Frontal cortex (tissue), 4 donors: Measurements from ENCODE around the gene TMEM38A. TPM values are rescaled to one million over a fixed set of nuclear protein-coding genes. Genes with fewer than 3 reads are reported as not detected.
"Not testable (repeated sequence)": the region's sequence is repeated elsewhere in the genome, so short reads cannot be mapped to it uniquely, and the experiment has no call there.

ENCODE experiments used
- DNase-seq, 2 donors: peaks; one replicate each; pipeline ENCODE4 v3.0.0; 2012; ENCODE audit warnings: low spot score in 2 of 2
- FAIRE-seq: peaks from 2 replicates; lab custom pipeline; 2012; peaks lifted over from hg19 to GRCh38; lab: Jason Lieb, UNC
- total RNA-seq: library from RNA; depleted of rRNA; stranded (reverse); fragments of >200 nt; gene quantifications from one replicate; pipeline ENCODE4 v1.2.3, GENCODE V29; 2014
- donor health status: control.
- donor health status: control.
- donor health status: control.

TMEM38A gene
- total RNA-seq, 1 donor from 2014 or later = 8.6 TPM

DNA sequence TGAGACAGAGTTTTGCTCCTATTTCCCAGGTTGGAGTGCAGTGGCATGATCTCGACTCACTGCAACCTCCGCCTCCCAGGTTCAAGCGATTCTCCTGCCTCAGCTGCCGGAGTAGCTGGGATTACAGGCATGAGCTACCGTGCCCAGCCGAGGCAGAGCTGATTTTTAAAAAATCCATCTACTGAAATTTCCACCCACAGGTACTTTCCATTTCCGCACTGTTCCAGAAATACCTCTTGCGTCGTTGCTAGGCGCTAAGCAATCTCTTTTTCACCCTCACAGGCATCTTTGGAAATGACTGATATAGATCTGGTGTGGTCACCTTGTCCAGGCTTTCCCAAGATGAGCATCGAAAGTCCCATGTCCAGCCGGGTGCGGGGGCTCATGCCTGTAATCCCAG, 9.4 kb downstream of the TMEM38A start:
- no peak for DNase-seq
- FAIRE-seq = no peak

DNA sequence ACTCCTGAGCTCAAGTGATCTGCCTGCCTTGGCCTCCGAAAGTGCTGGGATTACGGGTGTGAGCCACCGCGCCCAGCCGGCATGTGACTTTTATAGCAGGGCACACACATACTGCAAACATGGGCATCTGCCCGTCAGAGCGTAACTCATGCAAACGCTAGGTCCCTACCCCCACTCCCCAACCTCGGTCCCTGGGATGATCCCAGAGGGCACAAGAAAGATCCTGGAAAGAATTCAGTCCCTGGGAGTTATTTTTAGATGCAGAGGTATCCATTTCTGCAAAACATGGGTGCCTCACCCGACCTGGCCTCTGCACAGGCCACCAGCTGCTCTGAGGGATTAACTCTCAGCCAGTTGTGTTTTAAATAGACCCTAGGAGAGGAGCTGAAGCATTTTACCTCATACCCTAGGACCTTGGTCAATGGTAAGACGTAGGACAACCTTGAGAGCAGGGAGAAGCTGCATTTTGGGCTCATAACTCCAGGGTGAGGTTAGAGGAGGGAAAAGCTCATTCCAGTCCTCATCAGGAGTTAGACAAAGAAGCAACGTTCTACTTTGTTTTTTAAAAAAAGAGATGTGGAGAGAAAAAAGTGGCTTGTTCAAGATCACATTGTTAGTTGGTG, 10.8 kb downstream of the TMEM38A start:
- FAIRE-seq = no peak

GRCh38 chr19:16673231-16673630, 12.3 kb downstream of the TMEM38A start:
- DNase-seq (no peak), FAIRE-seq (no peak)

More for the DNA sequence above, 10.8 kb downstream of the TMEM38A start:
- no peak for DNase-seq

- FAIRE-seq, DNase-seq: not testable (repeated sequence)
Observed at GRCh38 chr19:16673839-16674238, 12.9 kb downstream of the TMEM38A start.

DNA sequence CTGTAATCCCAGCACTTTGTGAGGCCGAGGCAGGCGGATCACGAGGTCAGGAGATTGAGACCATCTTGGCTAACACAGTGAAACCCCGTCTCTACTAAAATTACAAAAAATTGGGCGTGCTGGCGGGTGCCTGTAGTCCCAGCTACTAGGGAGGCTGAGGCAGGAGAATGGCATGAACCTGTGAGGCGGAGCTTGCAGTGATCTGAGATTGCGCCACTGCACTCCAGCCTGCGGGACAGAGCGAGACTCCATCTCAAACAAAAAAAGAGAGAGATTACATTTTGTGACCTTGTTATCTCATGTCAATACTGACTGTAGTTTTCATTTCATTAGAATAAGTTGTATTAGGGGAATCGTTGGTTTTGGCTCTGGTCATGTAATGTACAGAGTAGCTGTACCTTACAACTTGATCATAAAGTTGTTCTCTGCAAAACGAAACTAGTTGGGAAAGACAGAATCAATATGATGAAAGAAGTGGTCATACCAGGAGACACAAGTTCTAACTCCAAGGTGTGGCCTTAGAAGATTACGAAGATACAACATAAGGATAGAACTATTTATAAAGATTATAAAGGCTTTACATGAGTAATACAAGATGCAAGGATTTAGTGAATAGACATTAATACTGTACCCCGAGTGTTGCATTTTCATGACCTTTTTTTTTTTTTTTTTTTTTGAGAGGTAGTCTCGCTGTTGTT, 15.3 kb downstream of the TMEM38A start:
- FAIRE-seq = no peak
- no peak for DNase-seq

GRCh38 chr19:16677055-16677454, 16.1 kb downstream of the TMEM38A start:
- FAIRE-seq (no peak), DNase-seq (no peak)

DNA sequence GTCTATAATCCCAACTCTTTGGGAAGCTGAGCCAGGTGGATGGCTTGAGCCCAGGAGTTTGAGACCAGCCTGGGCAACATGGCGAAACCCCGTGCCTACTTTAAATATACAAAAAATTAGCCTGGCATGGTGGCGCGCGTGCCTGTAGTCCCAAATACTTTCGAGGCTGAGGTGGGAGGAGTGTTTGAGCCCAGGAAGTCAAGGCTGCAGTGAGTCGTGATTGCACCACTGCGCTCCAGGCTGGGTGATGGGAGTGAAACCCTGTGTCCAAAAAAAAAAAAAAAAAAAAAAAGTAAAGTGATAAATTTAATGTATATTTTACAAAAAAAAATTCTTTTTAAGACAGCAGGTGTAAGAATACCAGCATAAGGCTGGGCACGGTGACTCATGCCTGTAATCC, 17.6 kb downstream of the TMEM38A start:
- FAIRE-seq = no peak

DNA sequence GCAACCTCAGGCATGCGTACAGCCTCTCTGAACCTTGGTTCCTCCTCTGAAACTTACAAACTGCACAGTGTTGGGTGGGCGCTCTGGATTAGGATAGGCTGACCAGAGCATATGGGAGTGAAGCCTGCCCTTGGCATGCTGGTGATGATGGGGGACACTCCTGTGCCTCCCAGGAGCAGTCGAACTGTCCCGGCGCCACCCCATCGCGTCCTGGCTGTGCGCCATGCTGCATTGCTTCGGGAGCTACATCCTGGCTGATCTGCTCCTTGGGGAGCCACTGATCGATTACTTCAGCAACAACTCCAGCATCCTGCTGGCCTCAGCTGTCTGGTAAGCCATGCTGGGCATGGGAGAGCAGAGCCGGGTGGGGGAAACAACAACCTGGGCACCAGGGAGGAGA, 18.9 kb downstream of the TMEM38A start:
- FAIRE-seq (no peak), DNase-seq (no peak)

More for the DNA sequence above, 17.6 kb downstream of the TMEM38A start:
- DNase-seq = no peak

DNA sequence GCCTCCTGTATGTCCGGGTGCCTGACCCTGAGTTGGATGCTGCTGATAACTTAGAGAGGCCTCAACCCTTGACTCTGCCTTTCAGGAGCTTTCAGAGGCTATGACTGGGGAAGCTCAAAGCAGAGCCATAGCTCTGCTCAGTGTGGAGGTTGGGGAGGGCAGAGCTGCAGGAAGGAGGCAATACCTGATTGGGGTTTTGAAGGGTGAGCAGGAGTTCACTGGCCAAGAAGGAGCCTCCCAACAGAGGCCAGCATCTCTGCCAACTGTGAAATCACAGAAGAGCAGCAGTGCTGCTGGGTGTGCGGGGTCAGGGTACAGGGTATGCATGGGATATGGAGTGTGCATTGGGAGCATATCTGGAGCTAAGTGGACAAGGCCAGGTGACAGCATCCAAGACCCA, 21.6 kb downstream of the TMEM38A start:
- DNase-seq (no peak), FAIRE-seq (no peak)

DNA sequence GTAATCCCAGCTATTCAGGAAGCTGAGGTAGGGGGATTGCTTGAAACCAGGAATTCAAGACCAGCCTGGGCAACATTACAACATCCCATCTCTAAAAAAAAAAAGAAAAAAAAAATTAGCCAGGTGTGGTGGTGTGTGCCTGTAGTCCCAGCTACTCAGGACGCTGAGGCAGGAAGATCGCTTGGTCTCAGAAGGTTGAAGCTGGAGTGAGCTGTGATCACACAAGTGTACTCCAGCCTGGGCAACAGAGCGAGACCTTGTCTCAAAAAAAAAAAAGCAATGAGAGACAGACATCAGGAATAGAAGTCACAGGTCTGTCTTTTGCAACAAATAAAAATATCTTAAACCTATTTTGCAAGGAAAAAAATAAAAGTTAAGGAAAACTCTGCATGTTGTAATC, 23.3 kb downstream of the TMEM38A start:
- FAIRE-seq (no peak), DNase-seq (no peak)

DNA sequence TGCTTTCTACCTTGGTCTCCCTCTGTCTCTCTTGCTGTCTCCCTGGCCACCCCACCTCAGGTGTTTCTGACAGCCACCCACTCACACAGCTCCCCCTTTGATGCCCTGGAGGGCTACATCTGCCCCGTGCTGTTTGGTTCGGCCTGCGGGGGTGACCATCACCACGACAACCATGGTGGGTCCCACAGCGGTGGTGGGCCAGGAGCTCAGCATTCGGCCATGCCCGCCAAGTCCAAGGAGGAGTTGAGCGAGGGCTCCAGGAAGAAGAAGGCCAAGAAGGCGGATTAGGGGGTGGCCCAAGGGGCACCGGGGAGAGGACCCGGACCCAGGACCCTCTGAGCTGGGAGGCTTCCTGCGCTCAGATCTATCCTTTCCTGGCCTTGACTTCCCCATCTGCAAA, 27.1 kb downstream of the TMEM38A start:
- no peak for FAIRE-seq
- DNase-seq = no peak

GRCh38 chr19:16698914-16699313, 38.0 kb downstream of the TMEM38A start:
- DNase-seq = no peak
- no peak for FAIRE-seq

DNA sequence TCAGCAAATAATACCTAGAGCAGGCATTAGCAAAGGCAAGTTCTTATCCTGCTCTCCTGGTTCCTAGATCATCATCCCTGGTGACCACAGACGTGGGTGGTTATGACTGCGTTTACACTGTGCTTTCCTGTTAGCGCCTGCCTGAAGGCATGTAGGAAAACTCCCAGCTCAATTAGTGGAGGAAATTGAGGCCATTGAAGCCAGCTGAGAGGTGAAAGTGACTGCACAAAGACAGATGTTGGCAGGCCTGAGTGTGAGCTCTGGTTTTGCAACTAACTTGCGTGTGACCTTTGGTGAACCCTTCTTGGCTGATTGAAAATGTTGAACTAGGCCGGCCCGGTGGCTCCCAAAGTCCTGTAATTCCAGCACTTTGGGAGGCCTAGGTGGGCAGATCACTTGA, 41.2 kb downstream of the TMEM38A start:
- no peak for DNase-seq
- FAIRE-seq = no peak

- FAIRE-seq (no peak), DNase-seq (no peak)
Observed at GRCh38 chr19:16703677-16704076, 42.7 kb downstream of the TMEM38A start.

- FAIRE-seq, DNase-seq: not testable (repeated sequence)
Observed at GRCh38 chr19:16710870-16711269, 49.9 kb downstream of the TMEM38A start.

- not testable (repeated sequence) for DNase-seq, FAIRE-seq
Observed at GRCh38 chr19:16712295-16712694, 51.4 kb downstream of the TMEM38A start.

- FAIRE-seq (no peak), DNase-seq (peak in 1 of 2 donors; percentile 54)
Observed at GRCh38 chr19:16714702-16715287, 53.9 kb downstream of the TMEM38A start.

GRCh38 chr19:16715611-16716010, 54.7 kb downstream of the TMEM38A start:
- FAIRE-seq (no peak), DNase-seq (no peak)

- FAIRE-seq = no peak
- no peak for DNase-seq
Observed at GRCh38 chr19:16721051-16721450, 60.1 kb downstream of the TMEM38A start.

DNA sequence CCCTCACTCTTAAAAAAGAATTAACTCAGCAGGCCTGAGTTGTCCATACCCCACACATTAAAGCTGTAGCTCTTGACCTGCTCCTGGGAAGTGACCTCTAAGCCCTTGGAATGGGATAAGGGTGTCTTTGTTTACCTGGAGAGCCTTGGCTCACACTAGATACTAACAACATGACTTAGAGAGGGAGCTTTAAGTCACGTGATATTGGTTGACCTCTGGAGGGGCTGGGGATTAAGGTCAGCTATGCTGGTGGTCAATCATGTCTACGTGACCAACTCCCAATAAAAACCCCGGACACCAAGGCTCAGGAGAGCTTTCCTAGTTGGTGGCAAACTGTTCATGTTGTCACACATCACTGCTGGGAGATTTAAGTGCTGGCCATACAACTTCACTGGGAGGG, 61.7 kb downstream of the TMEM38A start:
- DNase-seq (no peak), FAIRE-seq (no peak)

DNA sequence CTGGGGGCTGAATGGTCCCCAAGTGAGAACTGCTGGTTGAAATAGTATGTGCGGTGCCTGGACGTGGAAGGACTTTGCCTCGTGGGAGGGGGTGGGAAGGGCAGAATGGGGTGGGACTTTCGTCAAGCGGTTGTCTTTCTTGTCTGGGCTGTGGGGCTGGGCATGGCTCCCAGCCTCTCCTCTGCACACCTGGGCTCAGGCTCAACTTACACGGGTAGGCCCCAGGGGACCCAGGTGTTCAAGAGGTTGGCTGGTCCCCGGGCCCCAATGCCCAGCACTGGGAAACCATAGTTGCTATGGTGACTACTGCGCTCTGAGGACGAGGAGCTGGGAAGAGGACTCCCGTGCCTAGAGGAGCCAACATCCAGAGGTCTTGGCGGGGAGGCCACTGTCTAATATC, 66.0 kb downstream of the TMEM38A start:
- FAIRE-seq (no peak), DNase-seq (no peak)
